ENCODE results near the gene FAM169A.
"Not testable (repeated sequence)": the region's sequence is repeated elsewhere in the genome, so short reads cannot be mapped to it uniquely, and the experiment has no call there.

GRCh38 chr5:74908237-74908636 is 42.0 kb upstream of the FAM169A start:
- not testable (repeated sequence) for TF ChIP-seq CTCF, POLR2AphosphoS5 (IDR thresholded peaks at IDR 0.05)
